GM21447 (cell line): ENCODE measurements around the gene NDRG2.

ENCODE experiments used
- ATAC-seq: cut with Tn5 transposase; IDR thresholded peaks from one replicate; pipeline ENCODE4 v1.9.1; 2021; ENCODE audit not compliant: unreplicated experiment

Gene NDRG2

GRCh38 chr14:20973501-20973900 is 51.4 kb downstream of the NDRG2 start:
- ATAC-seq, result no peak

GRCh38 chr14:20971705-20972021 is 53.2 kb downstream of the NDRG2 start:
- ATAC-seq, result no peak

- ATAC-seq, result peak; percentile 91
Observed at GRCh38 chr14:20970983-20971704, 53.7 kb downstream of the NDRG2 start.

GRCh38 chr14:20970647-20970982 is 54.2 kb downstream of the NDRG2 start:
- ATAC-seq, result peak; percentile 11

- no peak for ATAC-seq
Observed at GRCh38 chr14:20969336-20969735, 55.5 kb downstream of the NDRG2 start.
